ENCODE results near the gene TTC28.

Gene TTC28

DNA sequence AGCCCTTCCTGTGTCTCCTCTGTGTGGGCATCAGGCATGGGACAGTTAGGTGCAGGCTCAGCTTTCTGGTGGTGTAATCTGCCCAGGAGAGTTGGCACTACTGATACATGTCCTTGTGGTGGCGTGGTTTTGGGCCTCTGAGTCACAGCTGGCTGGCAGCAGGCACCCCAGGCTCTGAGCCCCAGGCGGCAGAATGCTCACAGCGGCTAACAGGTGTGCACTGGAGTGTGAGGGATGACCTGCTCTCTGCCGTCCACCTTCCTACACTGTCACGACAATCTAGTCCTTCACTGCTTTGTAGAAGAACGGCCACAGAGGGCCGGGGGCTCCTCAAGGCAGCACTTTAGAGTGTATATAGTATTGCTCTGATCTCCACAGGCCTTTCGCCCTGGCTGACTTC, 660.3 kb downstream of the TTC28 start:
- DNase-seq (ENCODE audit: low spot score): no peak
- TF ChIP-seq, protein P1, sequence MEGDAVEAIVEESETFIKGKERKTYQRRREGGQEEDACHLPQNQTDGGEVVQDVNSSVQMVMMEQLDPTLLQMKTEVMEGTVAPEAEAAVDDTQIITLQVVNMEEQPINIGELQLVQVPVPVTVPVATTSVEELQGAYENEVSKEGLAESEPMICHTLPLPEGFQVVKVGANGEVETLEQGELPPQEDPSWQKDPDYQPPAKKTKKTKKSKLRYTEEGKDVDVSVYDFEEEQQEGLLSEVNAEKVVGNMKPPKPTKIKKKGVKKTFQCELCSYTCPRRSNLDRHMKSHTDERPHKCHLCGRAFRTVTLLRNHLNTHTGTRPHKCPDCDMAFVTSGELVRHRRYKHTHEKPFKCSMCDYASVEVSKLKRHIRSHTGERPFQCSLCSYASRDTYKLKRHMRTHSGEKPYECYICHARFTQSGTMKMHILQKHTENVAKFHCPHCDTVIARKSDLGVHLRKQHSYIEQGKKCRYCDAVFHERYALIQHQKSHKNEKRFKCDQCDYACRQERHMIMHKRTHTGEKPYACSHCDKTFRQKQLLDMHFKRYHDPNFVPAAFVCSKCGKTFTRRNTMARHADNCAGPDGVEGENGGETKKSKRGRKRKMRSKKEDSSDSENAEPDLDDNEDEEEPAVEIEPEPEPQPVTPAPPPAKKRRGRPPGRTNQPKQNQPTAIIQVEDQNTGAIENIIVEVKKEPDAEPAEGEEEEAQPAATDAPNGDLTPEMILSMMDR (IDR thresholded peaks at IDR 0.05; ENCODE audit: extremely low read depth, missing control alignments): no peak

- TF ChIP-seq, protein P1 (IDR thresholded peaks at IDR 0.05; ENCODE audit: extremely low read depth, missing control alignments): no peak
- no peak for DNase-seq (ENCODE audit: low spot score)
Observed at GRCh38 chr22:28018461-28018927, 661.1 kb downstream of the TTC28 start.

DNA sequence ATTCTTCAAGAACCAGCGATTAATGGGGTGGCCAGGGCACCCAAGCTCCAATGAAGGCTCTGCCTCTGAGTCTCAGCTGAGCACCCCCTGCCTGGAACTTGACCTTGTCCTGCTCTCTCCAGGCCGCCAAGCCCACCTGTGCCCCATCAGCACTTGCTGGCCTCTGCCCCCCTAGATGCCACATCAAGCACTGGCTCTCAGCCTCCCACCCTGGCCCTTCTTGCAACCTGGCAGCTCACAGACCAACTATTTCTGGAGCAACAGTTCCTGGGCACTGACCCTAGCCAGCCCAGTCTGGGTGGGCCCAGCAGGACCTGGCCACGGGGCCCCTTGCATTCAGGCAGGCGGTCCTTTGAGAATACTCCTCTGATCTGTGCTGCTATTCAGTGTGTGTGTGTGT, 661.8 kb downstream of the TTC28 start:
- no peak for DNase-seq (ENCODE audit: low spot score)
- TF ChIP-seq, protein P1 (IDR thresholded peaks at IDR 0.05; ENCODE audit: extremely low read depth, missing control alignments): no peak

DNA sequence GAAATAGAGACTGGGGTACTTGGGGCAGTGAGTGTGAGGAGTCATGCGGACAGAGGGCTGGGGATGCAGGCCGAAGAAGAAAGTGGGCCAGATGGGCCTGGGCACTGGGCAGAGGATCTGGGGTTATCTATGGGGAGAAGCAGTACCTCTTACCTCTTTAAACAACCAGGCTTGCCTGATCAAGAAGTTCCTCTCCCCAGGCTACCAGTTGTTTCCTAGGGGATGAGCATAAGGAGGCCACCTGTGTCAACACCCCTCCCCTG, 662.2 kb downstream of the TTC28 start:
- TF ChIP-seq, protein P1 (IDR thresholded peaks at IDR 0.05; ENCODE audit: extremely low read depth, missing control alignments): no peak

DNA sequence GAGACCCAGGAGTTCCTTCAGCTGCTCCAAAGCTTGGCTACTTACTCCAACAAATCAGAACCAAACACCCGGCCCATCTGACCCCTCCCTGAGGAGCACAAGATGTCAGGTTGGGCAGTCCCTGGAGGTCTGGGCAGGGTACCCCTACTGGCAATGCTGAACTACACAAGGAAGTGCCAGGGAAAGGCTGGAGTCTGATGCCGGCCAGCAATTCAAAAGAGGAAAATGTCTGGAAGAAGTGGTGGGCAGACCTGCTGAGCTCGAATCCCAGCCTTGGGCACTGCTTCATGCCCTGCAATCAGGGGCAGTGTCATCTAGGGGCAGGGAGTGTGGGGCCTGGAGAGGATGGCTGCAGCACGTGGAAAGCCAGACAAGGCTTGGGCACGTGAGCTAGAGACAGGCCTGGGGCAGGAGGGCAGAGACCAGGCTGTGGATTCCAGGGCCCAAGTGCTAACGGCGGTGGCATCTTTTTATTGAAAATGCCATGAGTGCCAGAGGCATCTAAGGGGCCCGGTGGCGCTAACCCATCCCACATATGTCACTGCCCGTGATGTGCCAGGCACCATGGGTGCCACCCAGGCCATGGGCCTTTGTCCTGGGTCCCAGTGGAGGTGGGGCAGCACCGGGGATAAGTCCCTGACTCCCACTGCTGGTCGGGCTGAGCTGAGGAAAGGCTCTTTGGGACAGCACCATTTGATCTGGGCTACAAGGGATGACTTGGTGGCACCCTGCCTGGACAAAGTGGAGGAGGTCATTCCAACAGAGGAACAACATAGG, 662.7 kb downstream of the TTC28 start:
- TF ChIP-seq, protein P1 (IDR thresholded peaks at IDR 0.05; ENCODE audit: extremely low read depth, missing control alignments): no peak
- no peak for DNase-seq (ENCODE audit: low spot score)

More for the DNA sequence above, 662.2 kb downstream of the TTC28 start:
- DNase-seq (ENCODE audit: low spot score): no peak

GRCh38 chr22:28015676-28016601, 663.7 kb downstream of the TTC28 start:
- DNase-seq (ENCODE audit: low spot score): no peak
- TF ChIP-seq, protein P1 (IDR thresholded peaks at IDR 0.05; ENCODE audit: extremely low read depth, missing control alignments): no peak

- TF ChIP-seq, protein P1 (IDR thresholded peaks at IDR 0.05; ENCODE audit: extremely low read depth, missing control alignments): no peak
- DNase-seq (ENCODE audit: low spot score): no peak
Observed at GRCh38 chr22:28015046-28015425, 664.6 kb downstream of the TTC28 start.

All from GM20000 (cell line).